DMS79 (cell line): ENCODE results near the gene ALG13.
"Not testable (repeated sequence)": the region's sequence is repeated elsewhere in the genome, so short reads cannot be mapped to it uniquely, and the experiment has no call there.

Source experiments
- DNase-seq: peaks from one replicate; lab custom pipeline; 2025; lab: John Stamatoyannopoulos, UW

Gene ALG13

GRCh38 chrX:111680988-111681779 lies at the start of gene ALG13:
Gene ALG13 (plus strand): TSS chrX:111681170. CDS start chrX:111681219, 49 bp downstream.
- peak; percentile 84 for DNase-seq

GRCh38 chrX:111634823-111635729 lies 45.9 kb upstream of the ALG13 start:
- peak; percentile 43 for DNase-seq

- DNase-seq, result no peak
Observed at GRCh38 chrX:111641969-111642368, 39.0 kb upstream of the ALG13 start.

GRCh38 chrX:111645165-111645564 lies 35.8 kb upstream of the ALG13 start:
- not testable (repeated sequence) for DNase-seq

- DNase-seq, result no peak
Observed at GRCh38 chrX:111645607-111646006, 35.4 kb upstream of the ALG13 start.

GRCh38 chrX:111646515-111646914 lies 34.5 kb upstream of the ALG13 start:
- no peak for DNase-seq

GRCh38 chrX:111648802-111649201 lies 32.2 kb upstream of the ALG13 start:
- DNase-seq, result no peak

- no peak for DNase-seq
Observed at GRCh38 chrX:111649638-111650037, 31.3 kb upstream of the ALG13 start.

GRCh38 chrX:111650845-111651244 lies 30.1 kb upstream of the ALG13 start:
- DNase-seq, result no peak

GRCh38 chrX:111652719-111653118 lies 28.3 kb upstream of the ALG13 start:
- no peak for DNase-seq

GRCh38 chrX:111661241-111661640 lies 19.7 kb upstream of the ALG13 start:
- no peak for DNase-seq

GRCh38 chrX:111662292-111662691 lies 18.7 kb upstream of the ALG13 start:
- no peak for DNase-seq

- no peak for DNase-seq
Observed at GRCh38 chrX:111671668-111672067, 9.3 kb upstream of the ALG13 start.

- DNase-seq, result no peak
Observed at GRCh38 chrX:111687305-111687704, 6.3 kb downstream of the ALG13 start.

- no peak for DNase-seq
Observed at GRCh38 chrX:111695297-111695880, 14.4 kb downstream of the ALG13 start.

GRCh38 chrX:111719426-111720210 lies 38.6 kb downstream of the ALG13 start:
- no peak for DNase-seq

- no peak for DNase-seq
Observed at GRCh38 chrX:111728096-111728495, 47.1 kb downstream of the ALG13 start.

- DNase-seq, result no peak
Observed at GRCh38 chrX:111731351-111731750, 50.4 kb downstream of the ALG13 start.

GRCh38 chrX:111736571-111736970 lies 55.6 kb downstream of the ALG13 start:
- DNase-seq, result no peak

GRCh38 chrX:111742018-111742417 lies 61.0 kb downstream of the ALG13 start:
- no peak for DNase-seq

GRCh38 chrX:111743316-111743715 lies 62.3 kb downstream of the ALG13 start:
- no peak for DNase-seq

GRCh38 chrX:111756486-111756885 lies 75.5 kb downstream of the ALG13 start:
- DNase-seq, result no peak
